Anterior cingulate cortex (tissue), 58 donors: ENCODE results near the gene SLC6A12.

Experiments
- DNase-seq, 58 donors: peaks; one replicate each; lab custom pipeline; 2025; lab: John Stamatoyannopoulos, UW

Gene SLC6A12

GRCh38 chr12:148676-149416 lies 65.1 kb downstream of the SLC6A12 start:
- DNase-seq = peak in 1 of 58 donors; percentile 26

- DNase-seq = no peak
Observed at GRCh38 chr12:147242-147641, 66.7 kb downstream of the SLC6A12 start.

GRCh38 chr12:145369-145960 lies 68.5 kb downstream of the SLC6A12 start:
- peak in 1 of 58 donors; percentile 14 for DNase-seq

GRCh38 chr12:144650-145284 lies 69.2 kb downstream of the SLC6A12 start:
- no peak for DNase-seq

- DNase-seq = peak in 6 of 58 donors; percentile 5 to 32 (median 21)
Observed at GRCh38 chr12:143964-144649, 69.8 kb downstream of the SLC6A12 start.

- DNase-seq = no peak
Observed at GRCh38 chr12:140162-140561, 73.8 kb downstream of the SLC6A12 start.
